ENCODE data around the gene NRDE2.

Gene NRDE2

DNA sequence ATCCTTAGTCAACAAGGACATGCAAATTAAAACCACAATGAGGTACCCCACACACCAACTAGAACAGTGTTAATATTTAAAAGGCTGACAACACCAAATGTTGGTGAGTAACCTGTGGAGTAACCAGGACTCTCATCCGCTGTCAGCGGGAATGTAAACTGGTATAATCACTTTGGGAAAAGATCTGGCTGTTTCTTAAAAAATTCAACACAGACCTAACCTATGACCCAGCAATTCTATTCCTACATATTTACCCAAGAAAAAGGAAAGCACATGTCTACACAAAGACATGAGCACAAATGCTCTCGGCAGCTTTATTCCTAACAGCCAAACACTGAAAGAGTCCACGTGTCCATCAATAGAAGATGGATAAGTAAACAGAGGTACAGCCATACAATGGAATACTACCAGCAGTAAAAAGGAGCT lies 26.6 kb downstream of the NRDE2 start:
- no peaks in the 10 kb centered on the region for H3K27me3 ChIP-seq (replicated peaks; ENCODE audit: control insufficient read depth, insufficient read depth, low read length)
- no peak for TF ChIP-seq CTCF (IDR thresholded peaks at IDR 0.05; ENCODE audit: insufficient read depth, low read length, poor library complexity, severe bottlenecking)
- no peak for DNase-seq (ENCODE audit: extremely low read depth, insufficient read length)
- peaks cover 8% of the 10 kb centered on the region for H3K36me3 ChIP-seq (ENCODE audit: control insufficient read depth, insufficient read depth, low read length)
- H3K4me3 ChIP-seq (replicated peaks; ENCODE audit: low read depth, low read length) = no peak overlapping the region

DNA sequence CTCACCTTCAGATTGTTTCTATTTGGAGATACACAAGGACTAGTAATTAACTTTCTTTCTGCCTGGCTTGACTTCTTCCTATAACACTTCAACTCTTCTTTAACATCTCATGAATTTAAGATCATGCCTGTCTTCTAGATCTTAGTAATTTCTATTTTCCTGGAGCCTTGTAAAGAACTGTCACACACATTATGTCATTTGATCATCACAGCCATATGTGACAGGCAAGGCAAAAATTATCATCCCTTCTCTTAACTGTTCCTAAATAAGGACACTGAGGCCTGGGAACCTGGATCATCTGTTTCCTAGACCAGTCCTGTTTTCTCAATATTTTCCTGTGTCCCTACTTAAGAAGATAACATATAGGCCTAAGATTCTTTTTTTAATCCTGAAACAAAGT lies 27.2 kb downstream of the NRDE2 start:
- H3K36me3 ChIP-seq (ENCODE audit: control insufficient read depth, insufficient read depth, low read length) = peaks cover 4% of the 10 kb centered on the region
- H3K4me3 ChIP-seq (replicated peaks; ENCODE audit: low read depth, low read length) = no peak overlapping the region
- no peak for TF ChIP-seq CTCF (IDR thresholded peaks at IDR 0.05; ENCODE audit: insufficient read depth, low read length, poor library complexity, severe bottlenecking)
- DNase-seq (ENCODE audit: extremely low read depth, insufficient read length) = no peak
- H3K27me3 ChIP-seq (replicated peaks; ENCODE audit: control insufficient read depth, insufficient read depth, low read length) = no peaks in the 10 kb centered on the region

- no peak overlapping the region for H3K4me3 ChIP-seq (replicated peaks; ENCODE audit: low read depth, low read length)
- no peak for DNase-seq (ENCODE audit: extremely low read depth, insufficient read length)
- H3K36me3 ChIP-seq (ENCODE audit: control insufficient read depth, insufficient read depth, low read length) = peaks cover 4% of the 10 kb centered on the region
- no peaks in the 10 kb centered on the region for H3K27me3 ChIP-seq (replicated peaks; ENCODE audit: control insufficient read depth, insufficient read depth, low read length)
- no peak for TF ChIP-seq CTCF (IDR thresholded peaks at IDR 0.05; ENCODE audit: insufficient read depth, low read length, poor library complexity, severe bottlenecking)
Observed at GRCh38 chr14:90303473-90303872, 28.3 kb downstream of the NRDE2 start.

DNA sequence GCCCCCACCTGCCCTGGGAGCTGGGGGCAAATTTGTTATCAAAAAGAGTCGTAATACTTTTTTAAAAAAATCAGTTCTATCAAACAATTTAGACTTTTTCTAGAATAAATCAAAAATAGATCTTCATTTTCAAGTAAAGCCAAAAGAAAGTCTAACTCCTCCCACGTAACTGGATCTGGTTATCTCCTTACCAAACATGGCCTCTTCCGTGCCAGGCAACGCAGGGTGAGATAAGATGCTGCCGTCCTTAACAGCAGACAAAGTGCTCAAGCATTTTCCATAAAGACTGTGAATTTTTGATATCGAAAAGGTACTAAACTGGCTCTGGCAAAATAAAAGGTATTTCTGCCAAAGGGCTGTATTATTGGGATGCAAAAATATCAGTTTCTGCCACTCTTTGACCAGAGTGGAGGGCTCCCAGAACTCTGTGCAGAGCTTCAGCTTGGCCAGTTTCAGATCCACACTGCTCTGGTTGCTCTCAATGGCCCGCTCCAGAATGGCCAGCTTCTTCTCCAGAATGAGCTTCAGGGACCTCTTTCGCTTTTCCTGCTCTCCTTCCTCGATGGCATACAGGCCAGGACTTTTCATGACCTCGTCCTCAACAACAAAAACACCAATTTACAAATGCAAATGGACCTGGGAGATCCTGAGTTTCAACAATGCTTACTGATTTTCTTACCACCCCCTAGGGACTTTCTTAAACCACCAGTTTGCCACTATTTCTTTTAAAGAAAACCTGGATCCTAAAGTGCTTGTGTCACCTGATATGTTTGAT lies 29.0 kb downstream of the NRDE2 start:
- no peak overlapping the region for H3K4me3 ChIP-seq (replicated peaks; ENCODE audit: low read depth, low read length)
- H3K36me3 ChIP-seq (ENCODE audit: control insufficient read depth, insufficient read depth, low read length) = peaks cover 4% of the 10 kb centered on the region
- no peak for TF ChIP-seq CTCF (IDR thresholded peaks at IDR 0.05; ENCODE audit: insufficient read depth, low read length, poor library complexity, severe bottlenecking)
- H3K27me3 ChIP-seq (replicated peaks; ENCODE audit: control insufficient read depth, insufficient read depth, low read length) = no peaks in the 10 kb centered on the region
- no peak for DNase-seq (ENCODE audit: extremely low read depth, insufficient read length)

DNA sequence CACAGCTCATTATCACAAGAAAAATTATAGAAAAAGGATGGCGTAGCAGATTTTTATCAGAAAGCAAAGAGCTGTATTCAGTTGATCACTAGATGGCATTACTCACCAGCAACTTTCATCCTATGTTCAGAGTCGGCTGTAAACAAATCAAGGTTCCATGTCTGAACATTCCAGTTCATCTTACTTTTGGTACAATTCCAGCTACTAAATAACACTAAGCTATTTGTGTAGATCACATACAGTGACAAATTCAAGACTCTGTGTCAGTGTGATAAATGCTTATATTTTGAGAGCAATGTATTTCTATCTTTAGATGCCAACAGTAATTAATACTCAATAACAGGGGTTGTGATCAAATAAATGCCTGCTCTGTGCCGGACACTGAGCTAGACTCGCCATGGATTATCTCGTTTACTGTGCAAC lies 30.1 kb downstream of the NRDE2 start:
- no peak for DNase-seq (ENCODE audit: extremely low read depth, insufficient read length)
- H3K36me3 ChIP-seq (ENCODE audit: control insufficient read depth, insufficient read depth, low read length) = peaks cover 4% of the 10 kb centered on the region
- H3K27me3 ChIP-seq (replicated peaks; ENCODE audit: control insufficient read depth, insufficient read depth, low read length) = no peaks in the 10 kb centered on the region
- peak; percentile 19 for TF ChIP-seq CTCF (IDR thresholded peaks at IDR 0.05; ENCODE audit: insufficient read depth, low read length, poor library complexity, severe bottlenecking)
- no peak overlapping the region for H3K4me3 ChIP-seq (replicated peaks; ENCODE audit: low read depth, low read length)

Data from GM06990 (cell line).